ENCODE data around the gene ACVRL1. TPM values are rescaled to one million over a fixed set of nuclear protein-coding genes. Genes with fewer than 3 reads are reported as not detected.

The ACVRL1 gene
- total RNA-seq, 1 donor from 2014 or later, result 0.49 TPM

DNA sequence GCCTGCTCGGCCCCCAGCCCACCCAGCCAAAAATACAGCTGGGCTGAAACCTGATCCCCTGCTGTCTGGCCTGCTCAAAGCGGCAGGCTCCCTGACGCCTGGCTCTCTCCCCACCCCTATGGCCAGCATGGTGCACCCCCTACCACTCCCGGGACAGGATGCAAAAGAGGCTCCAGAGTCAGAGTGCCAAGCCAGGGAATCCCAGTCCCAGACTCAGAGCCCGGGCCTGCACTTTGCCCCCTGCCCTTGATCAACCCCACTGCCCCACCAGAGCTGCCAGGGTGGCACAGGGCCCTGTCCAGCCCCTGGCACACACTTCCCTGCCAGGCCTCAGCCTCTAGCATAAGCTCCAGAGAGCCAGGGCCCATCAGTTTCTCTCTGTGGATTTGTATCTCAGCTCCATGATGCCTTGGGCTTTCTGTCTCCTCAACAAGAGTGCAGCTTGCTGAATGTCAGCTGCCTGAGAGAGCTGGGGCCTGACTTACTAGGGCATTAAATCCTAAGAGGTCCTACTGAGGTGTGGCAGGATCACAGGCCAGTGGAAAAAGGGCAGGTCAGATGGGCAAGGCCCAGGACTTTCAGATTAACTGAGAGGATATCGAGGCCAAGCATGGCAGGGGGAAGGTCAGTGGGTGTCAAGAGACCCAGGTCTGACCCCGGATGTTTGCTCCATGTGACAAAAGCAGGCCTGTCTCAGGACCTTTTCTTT, 13.9 kb downstream of the ACVRL1 start:
- H3K36me3 Mint-ChIP-seq (ENCODE audit: low read depth), result no peaks in the 10 kb centered on the region
- peaks cover 3% of the 10 kb centered on the region for H3K27me3 Mint-ChIP-seq (ENCODE audit: low read depth)
- no peak overlapping the region for H3K27ac Mint-ChIP-seq (ENCODE audit: unreplicated experiment)
- H3K4me3 Mint-ChIP-seq, result no peak overlapping the region
- peaks cover 18% of the 10 kb centered on the region for H3K4me1 Mint-ChIP-seq
- no peaks in the 10 kb centered on the region for H3K9me3 Mint-ChIP-seq
- TF ChIP-seq, protein P1, sequence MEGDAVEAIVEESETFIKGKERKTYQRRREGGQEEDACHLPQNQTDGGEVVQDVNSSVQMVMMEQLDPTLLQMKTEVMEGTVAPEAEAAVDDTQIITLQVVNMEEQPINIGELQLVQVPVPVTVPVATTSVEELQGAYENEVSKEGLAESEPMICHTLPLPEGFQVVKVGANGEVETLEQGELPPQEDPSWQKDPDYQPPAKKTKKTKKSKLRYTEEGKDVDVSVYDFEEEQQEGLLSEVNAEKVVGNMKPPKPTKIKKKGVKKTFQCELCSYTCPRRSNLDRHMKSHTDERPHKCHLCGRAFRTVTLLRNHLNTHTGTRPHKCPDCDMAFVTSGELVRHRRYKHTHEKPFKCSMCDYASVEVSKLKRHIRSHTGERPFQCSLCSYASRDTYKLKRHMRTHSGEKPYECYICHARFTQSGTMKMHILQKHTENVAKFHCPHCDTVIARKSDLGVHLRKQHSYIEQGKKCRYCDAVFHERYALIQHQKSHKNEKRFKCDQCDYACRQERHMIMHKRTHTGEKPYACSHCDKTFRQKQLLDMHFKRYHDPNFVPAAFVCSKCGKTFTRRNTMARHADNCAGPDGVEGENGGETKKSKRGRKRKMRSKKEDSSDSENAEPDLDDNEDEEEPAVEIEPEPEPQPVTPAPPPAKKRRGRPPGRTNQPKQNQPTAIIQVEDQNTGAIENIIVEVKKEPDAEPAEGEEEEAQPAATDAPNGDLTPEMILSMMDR (conservative IDR thresholded peaks at IDR 0.05), result no peak
- no peak for DNase-seq (ENCODE audit: low read depth, low spot score)

DNA sequence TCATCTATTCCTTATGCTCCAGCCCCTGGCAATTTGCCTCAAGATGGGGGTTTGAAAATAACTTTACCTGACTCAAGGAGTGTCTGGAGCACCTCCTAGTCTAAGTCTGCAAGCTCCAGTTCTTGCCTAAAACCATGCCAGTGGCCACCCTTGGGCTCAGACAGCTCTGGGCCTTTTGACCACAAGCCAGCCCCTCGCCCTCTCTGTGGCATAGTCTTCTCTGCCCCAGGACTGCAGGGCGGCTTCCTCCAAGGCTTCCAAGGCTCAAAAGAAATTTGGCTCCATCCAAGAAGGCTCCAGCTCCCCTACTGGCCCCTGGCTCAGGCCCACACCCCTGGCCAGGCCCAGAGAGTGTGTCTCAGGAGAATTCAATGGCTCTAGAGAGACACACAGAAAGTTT, 14.8 kb downstream of the ACVRL1 start:
- no peak overlapping the region for H3K4me3 Mint-ChIP-seq
- H3K27ac Mint-ChIP-seq (ENCODE audit: unreplicated experiment), result no peak overlapping the region
- no peaks in the 10 kb centered on the region for H3K9me3 Mint-ChIP-seq
- no peaks in the 10 kb centered on the region for H3K36me3 Mint-ChIP-seq (ENCODE audit: low read depth)
- no peak for DNase-seq (ENCODE audit: low read depth, low spot score)
- H3K4me1 Mint-ChIP-seq, result peaks cover 18% of the 10 kb centered on the region
- peaks cover 3% of the 10 kb centered on the region for H3K27me3 Mint-ChIP-seq (ENCODE audit: low read depth)
- TF ChIP-seq, protein P1 (conservative IDR thresholded peaks at IDR 0.05), result no peak

DNA sequence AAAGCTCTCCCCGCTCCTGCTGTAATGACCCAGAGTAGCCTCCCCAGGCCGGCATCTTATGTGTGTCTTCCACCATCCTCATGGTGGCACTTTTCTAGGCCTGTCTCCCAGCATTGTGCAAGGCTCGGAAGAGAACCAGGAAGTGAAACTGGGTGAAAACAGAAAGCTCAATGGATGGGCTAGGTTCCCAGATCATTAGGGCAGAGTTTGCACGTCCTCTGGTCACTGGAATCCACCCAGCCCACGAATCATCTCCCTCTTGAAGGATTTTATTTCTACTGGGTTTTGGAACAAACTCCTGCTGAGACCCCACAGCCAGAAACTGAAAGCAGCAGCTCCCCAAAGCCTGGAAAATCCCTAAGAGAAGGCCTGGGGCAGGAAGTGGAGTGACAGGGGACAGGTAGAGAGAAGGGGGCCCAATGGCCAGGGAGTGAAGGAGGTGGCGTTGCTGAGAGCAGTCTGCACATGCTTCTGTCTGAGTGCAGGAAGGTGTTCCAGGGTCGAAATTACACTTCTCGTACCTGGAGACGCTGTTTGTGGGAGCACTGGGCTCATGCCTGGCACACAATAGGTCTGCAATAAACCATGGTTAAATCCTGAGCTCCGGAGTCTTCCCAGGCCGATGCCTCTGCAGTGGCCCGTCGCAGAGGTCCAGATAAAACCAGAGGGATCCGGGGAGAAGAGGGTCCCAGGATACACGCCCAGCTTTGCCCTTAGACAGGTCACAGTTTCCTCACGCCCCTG, 15.6 kb downstream of the ACVRL1 start:
- TF ChIP-seq, protein P1 (conservative IDR thresholded peaks at IDR 0.05), result no peak
- Mint-ChIP-seq H3K36me3 (ENCODE audit: low read depth) (no peaks in the 10 kb centered on the region), H3K27me3 (ENCODE audit: low read depth) (peaks cover 3% of the 10 kb centered on the region), H3K4me1 (peaks cover 15% of the 10 kb centered on the region), H3K4me3 (no peak overlapping the region), H3K27ac (ENCODE audit: unreplicated experiment) (no peak overlapping the region), H3K9me3 (no peaks in the 10 kb centered on the region)
- no peak for DNase-seq (ENCODE audit: low read depth, low spot score)

GRCh38 chr12:51923506-51924365, 16.4 kb downstream of the ACVRL1 start:
- peaks cover 11% of the 10 kb centered on the region for H3K4me1 Mint-ChIP-seq
- peaks cover 3% of the 10 kb centered on the region for H3K27me3 Mint-ChIP-seq (ENCODE audit: low read depth)
- H3K27ac Mint-ChIP-seq (ENCODE audit: unreplicated experiment), result peak overlapping the region; percentile 57
- peak; percentile 54 for DNase-seq (ENCODE audit: low read depth, low spot score)
- H3K4me3 Mint-ChIP-seq, result no peak overlapping the region
- H3K9me3 Mint-ChIP-seq, result no peaks in the 10 kb centered on the region
- H3K36me3 Mint-ChIP-seq (ENCODE audit: low read depth), result no peaks in the 10 kb centered on the region
- TF ChIP-seq, protein P1 (conservative IDR thresholded peaks at IDR 0.05), result peak; percentile 79

GRCh38 chr12:51924551-51925319, 17.4 kb downstream of the ACVRL1 start:
- Mint-ChIP-seq H3K9me3 (no peaks in the 10 kb centered on the region), H3K4me3 (no peak overlapping the region), H3K27ac (ENCODE audit: unreplicated experiment) (no peak overlapping the region), H3K27me3 (ENCODE audit: low read depth) (peaks cover 3% of the 10 kb centered on the region), H3K4me1 (peaks cover 11% of the 10 kb centered on the region), H3K36me3 (ENCODE audit: low read depth) (no peaks in the 10 kb centered on the region)
- TF ChIP-seq, protein P1 (conservative IDR thresholded peaks at IDR 0.05), result no peak
- no peak for DNase-seq (ENCODE audit: low read depth, low spot score)

All from neural crest cell (in vitro differentiated cells).